Activated T-cell treated with anti-CD3 and anti-CD28 coated beads, Interleukin-2, amount 50 U/mL, for 24 hours (primary cell): ENCODE measurements around the gene PITPNC1.
A peak's percentile ranks its signal among the peaks of the same experiment; 100 is the strongest.
"Not testable (repeated sequence)": the region's sequence is repeated elsewhere in the genome, so short reads cannot be mapped to it uniquely, and the experiment has no call there.

Source experiments
- DNase-seq: peaks from one replicate; pipeline ENCODE4 v3.0.0-alpha.2; 2020
- H3K27ac Mint-ChIP-seq: 2 replicates; pipeline ENCODE4 v1.8.0; 2020; ENCODE audit warnings: mild to moderate bottlenecking, mixed read lengths
- H3K27me3 Mint-ChIP-seq: 2 replicates; pipeline ENCODE4 v1.8.0; 2020; ENCODE audit warnings: mixed read lengths
- H3K36me3 Mint-ChIP-seq: 2 replicates; pipeline ENCODE4 v1.8.0; 2020; ENCODE audit warnings: low read depth, mixed read lengths
- H3K4me1 Mint-ChIP-seq: 2 replicates; pipeline ENCODE4 v1.8.0; 2020; ENCODE audit warnings: low read depth, mixed read lengths
- H3K4me3 Mint-ChIP-seq: 2 replicates; pipeline ENCODE4 v1.8.0; 2020; ENCODE audit warnings: mild to moderate bottlenecking, moderate library complexity, mixed read lengths
- H3K9me3 Mint-ChIP-seq: 2 replicates; pipeline ENCODE4 v1.8.0; 2020; ENCODE audit warnings: mixed read lengths

The PITPNC1 gene

DNA sequence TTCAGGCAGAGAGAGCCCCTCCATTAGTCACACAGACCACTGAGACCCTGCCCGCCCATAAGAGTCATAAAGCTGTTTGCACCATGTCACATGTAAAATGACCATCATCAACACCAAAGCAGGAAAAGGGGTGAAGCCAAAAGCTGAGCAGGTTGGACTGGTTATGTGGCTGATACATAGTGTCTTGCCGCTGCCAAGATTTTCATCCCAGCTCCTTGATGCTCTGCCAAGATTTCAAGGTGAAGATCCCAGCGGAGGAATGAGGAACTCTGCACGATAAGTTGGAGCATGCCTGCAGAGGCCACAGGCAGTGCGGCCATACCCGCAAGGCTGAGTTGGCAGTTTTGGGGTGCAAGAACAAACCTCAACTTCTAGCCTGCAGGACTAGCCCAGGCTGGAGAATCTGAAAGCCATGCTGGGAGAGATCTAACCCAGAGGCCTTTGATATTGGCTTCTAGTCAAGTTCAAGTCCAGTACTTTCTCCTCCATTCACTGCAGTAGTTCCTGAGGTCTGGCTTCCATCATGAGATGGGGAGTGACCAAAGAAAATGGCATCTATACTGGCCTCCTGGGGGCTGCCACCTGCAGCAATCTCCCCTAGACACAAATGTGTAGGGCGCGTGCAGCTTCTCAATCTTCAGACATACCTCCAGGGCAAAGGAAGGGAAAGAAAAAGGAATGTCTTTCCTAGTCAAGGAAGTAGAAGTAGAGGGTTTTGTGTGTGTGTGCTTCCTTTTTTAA, 261.0 kb downstream of the PITPNC1 start:
- DNase-seq = no peak
- no peaks in the 10 kb centered on the region for H3K9me3 Mint-ChIP-seq

DNA sequence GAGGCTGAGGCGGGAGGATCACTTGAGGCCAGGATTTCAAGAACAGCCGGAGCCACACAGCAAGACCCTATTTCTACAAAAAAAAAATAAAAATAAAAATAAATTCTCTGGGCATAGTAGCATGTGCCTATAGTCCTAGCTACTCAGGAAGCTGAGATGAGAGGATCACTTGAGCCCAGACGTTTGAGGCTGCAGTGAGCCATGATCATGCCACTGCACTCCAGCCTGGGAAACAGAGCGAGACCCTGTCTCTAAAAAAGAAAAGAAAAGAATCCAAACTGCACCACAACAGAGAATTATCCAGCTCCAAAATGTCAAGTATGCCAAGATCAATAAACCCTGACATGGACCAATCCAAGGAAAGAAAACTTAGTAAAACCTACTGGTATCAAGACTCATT, 261.8 kb downstream of the PITPNC1 start:
- peak overlapping the region; percentile 53 for H3K27ac Mint-ChIP-seq
- H3K4me1 Mint-ChIP-seq = no peaks in the 10 kb centered on the region
- no peak overlapping the region for H3K4me3 Mint-ChIP-seq
- H3K36me3 Mint-ChIP-seq = peaks cover 42% of the 10 kb centered on the region
- no peaks in the 10 kb centered on the region for H3K27me3 Mint-ChIP-seq
- H3K9me3 Mint-ChIP-seq = no peaks in the 10 kb centered on the region
- DNase-seq = no peak

More for the DNA sequence above, 261.0 kb downstream of the PITPNC1 start:
- Mint-ChIP-seq H3K4me1 (no peaks in the 10 kb centered on the region), H3K36me3 (peaks cover 50% of the 10 kb centered on the region), H3K27ac (no peak overlapping the region), H3K27me3 (no peaks in the 10 kb centered on the region), H3K4me3 (no peak overlapping the region)

DNA sequence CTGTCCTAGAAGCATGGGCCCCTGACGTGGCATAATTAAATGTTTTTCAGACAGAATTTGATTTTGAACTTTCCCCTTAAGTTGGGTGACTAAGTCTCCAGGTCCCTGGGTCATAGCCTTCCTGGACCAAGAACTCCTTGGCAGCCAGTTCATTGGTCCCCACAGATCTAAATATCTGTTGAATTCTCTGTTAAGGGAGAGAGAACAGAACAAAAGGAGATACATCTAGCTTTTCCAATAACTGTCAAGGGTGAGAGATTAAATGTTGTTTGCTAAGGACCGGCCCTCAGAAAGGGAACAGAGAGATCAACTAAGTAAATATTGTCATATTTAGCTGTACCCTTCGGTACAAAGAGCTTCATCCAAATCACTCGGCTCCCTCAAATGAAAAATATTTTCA, 262.5 kb downstream of the PITPNC1 start:
- Mint-ChIP-seq H3K4me3 (no peak overlapping the region), H3K36me3 (peaks cover 38% of the 10 kb centered on the region), H3K27me3 (no peaks in the 10 kb centered on the region), H3K27ac (no peak overlapping the region), H3K9me3 (no peaks in the 10 kb centered on the region), H3K4me1 (no peaks in the 10 kb centered on the region)
- DNase-seq = no peak

DNA sequence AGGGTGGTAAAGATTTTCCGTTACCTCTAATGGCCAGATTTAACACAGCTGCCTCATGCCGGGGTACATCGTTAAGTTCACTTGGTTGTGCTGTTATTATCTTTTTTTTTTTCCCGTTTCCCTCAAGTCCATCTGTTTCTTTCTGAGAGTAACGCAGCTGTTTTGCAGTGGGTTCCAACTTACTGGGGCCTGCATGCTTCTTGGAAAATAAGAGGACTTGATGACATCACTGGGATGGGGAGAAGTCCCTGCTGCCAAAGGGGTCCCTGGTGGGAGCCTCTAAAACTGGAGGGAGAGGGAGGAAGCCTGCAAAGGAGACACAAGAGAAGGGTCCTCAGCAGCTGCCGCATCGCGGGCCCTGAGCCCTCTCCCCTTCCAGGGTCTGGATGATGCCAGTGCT, 262.9 kb downstream of the PITPNC1 start:
- Mint-ChIP-seq H3K4me1 (no peaks in the 10 kb centered on the region), H3K9me3 (no peaks in the 10 kb centered on the region), H3K27me3 (no peaks in the 10 kb centered on the region), H3K36me3 (peaks cover 38% of the 10 kb centered on the region), H3K4me3 (no peak overlapping the region), H3K27ac (no peak overlapping the region)
- no peak for DNase-seq

DNA sequence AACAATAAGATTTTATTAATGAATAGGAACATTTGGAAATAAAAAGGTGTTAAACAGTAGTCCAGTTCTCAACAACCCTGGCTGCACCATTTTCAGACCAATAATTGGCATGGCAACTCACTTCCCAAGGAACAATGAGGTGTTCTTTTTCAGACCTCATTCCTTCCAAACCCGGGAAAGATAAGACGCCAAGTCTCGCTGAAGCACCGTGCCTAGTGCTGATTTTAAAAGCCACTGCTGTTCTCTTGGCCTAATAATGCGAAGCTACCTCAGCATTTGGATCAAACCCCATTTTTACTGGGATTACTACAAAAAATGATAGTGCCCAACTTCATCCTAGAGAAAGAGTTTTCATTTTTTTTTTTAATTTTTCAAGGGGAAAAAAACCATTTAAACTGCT, 265.4 kb downstream of the PITPNC1 start:
- no peaks in the 10 kb centered on the region for H3K27me3 Mint-ChIP-seq
- H3K27ac Mint-ChIP-seq = no peak overlapping the region
- H3K4me1 Mint-ChIP-seq = peaks cover 6% of the 10 kb centered on the region
- H3K36me3 Mint-ChIP-seq = peaks cover 25% of the 10 kb centered on the region
- DNase-seq = no peak
- H3K4me3 Mint-ChIP-seq = no peak overlapping the region
- H3K9me3 Mint-ChIP-seq = no peaks in the 10 kb centered on the region

DNA sequence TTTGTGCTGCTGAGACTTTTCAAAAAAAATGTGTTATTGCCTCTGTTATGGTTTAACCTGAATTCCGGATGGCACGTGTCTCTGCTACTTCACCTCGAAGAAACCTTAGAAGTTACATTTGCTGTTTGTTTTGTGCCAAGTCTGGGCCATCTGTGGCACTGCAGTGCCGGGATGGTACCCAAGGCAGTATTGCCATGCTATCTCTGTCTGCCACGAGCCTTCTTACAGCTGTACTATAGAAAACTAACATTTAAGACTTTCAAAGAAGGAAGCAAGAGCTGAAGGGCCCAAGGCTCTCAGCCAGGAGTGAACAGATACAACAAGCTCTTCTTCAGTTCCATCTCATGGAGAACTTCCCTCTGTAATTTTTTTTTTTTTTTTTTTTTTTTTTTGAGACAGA, 267.0 kb downstream of the PITPNC1 start:
- H3K27ac Mint-ChIP-seq = no peak overlapping the region

DNA sequence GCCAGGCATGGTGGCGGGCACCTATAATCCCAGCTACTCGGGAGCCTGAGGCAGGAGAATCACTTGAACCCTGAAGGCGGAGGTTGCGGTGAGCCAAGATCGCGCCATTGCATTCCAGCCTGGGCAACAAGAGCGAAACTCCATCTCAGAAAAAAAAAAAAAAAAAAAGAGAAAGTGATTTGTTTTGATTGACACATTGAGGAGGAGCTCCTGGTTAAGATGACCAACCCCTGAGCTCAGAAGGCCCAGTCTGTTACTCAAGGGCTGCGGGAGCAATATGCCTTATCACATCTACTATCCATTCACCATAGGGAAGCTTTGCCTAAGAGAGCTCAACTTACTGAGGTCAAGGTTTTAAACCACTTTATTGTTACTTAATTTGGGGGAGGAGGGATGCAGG, 268.1 kb downstream of the PITPNC1 start:
- DNase-seq, H3K9me3 Mint-ChIP-seq, H3K4me3 Mint-ChIP-seq, H3K27me3 Mint-ChIP-seq: not testable (repeated sequence)
- H3K27ac Mint-ChIP-seq = peak overlapping the region; percentile 15
- peaks cover 12% of the 10 kb centered on the region for H3K4me1 Mint-ChIP-seq
- peaks cover 19% of the 10 kb centered on the region for H3K36me3 Mint-ChIP-seq

More for the DNA sequence above, 267.0 kb downstream of the PITPNC1 start:
- Mint-ChIP-seq H3K36me3 (peaks cover 21% of the 10 kb centered on the region), H3K4me1 (peaks cover 11% of the 10 kb centered on the region), H3K9me3 (no peaks in the 10 kb centered on the region), H3K27me3 (no peaks in the 10 kb centered on the region), H3K4me3 (no peak overlapping the region)
- no peak for DNase-seq

DNA sequence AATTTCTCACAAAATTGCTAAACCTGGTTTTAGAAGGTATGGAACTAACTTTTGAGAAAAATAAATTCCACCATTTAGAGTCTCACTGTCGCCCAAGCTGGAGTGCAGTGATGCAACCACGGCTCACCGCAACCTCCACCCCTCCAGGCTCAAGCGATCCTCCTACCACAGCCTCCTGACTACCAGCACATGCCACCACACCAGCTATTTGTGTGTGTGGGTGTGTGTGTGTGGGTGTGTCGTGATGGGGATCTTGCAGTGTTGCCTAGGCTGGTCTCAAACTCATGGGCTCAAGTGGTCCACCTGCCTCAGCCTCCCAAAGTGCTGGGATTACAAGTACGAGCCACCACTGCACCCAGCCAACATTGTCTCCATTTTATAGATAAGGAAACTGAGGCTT, 269.4 kb downstream of the PITPNC1 start:
- Mint-ChIP-seq H3K4me3 (no peak overlapping the region), H3K4me1 (peaks cover 15% of the 10 kb centered on the region), H3K9me3 (no peaks in the 10 kb centered on the region), H3K27ac (no peak overlapping the region), H3K27me3 (no peaks in the 10 kb centered on the region), H3K36me3 (peaks cover 16% of the 10 kb centered on the region)
- DNase-seq = no peak

DNA sequence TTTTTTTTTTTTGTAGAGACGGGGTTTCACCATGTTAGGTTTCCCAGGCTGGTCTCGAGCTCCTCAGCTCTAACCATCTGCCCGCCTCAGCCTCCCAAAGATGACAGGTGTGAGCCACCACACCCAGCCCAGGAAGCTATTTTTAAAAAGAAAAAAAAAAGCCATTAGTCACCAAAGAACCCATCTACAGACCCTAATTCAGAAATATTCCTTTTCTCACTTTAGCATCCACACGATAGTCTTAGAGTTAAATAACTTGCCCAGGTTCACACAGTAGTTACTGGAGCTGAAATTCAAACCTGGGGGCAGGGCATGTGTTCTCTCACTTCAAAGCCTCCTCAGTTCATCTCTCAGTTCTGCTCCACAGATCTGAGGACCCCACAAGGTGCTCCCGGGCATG, 270.4 kb downstream of the PITPNC1 start:
- no peaks in the 10 kb centered on the region for H3K9me3 Mint-ChIP-seq
- peaks cover 20% of the 10 kb centered on the region for H3K36me3 Mint-ChIP-seq
- peak overlapping the region; percentile 8 for H3K27ac Mint-ChIP-seq
- no peaks in the 10 kb centered on the region for H3K27me3 Mint-ChIP-seq
- H3K4me1 Mint-ChIP-seq = peaks cover 18% of the 10 kb centered on the region
- no peak overlapping the region for H3K4me3 Mint-ChIP-seq
- DNase-seq = no peak

DNA sequence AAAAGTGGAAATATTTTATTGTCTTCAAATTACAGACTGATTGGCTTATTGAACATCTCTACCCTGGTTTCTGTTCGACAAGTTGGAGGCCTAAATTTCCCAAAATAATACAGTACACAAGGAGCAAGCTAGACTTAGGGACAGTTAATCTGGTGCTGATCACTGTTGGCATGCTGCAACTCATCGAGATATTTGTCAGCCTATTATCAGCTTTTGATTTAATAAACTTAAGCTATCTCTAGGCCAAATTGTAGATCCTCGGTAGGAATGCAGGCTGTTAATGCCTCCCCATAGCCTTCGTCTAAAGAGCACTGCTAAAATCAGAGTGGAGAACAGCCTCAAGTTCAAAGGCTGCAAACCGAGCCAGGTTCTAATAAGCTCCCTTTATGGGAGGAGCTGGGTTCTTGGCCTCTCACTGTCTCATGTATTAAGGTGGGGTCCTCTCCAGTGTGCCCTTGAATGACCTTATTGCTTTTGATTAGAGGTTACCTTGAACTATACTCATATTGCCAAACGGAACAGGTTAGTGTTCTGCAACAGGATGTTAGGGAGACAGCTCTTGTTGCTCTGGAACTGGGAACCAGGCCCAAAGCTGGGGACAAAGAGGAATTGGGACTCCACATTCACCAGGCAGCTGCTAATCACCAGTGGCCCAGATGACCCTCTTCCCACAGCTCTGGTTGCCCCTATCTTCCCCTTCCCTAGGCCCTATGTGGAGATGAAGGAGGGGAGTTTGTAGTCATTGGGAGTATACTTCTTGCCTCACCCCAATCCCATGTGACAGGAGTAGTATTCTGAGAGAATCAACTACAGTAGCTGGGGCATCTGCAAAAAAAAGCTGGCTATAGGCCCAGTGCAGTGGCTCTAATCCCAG, 271.2 kb downstream of the PITPNC1 start:
- Mint-ChIP-seq H3K27ac (peak overlapping the region; percentile 8), H3K9me3 (no peaks in the 10 kb centered on the region), H3K36me3 (peaks cover 27% of the 10 kb centered on the region), H3K27me3 (no peaks in the 10 kb centered on the region), H3K4me1 (peaks cover 18% of the 10 kb centered on the region), H3K4me3 (no peak overlapping the region)
- DNase-seq = no peak

DNA sequence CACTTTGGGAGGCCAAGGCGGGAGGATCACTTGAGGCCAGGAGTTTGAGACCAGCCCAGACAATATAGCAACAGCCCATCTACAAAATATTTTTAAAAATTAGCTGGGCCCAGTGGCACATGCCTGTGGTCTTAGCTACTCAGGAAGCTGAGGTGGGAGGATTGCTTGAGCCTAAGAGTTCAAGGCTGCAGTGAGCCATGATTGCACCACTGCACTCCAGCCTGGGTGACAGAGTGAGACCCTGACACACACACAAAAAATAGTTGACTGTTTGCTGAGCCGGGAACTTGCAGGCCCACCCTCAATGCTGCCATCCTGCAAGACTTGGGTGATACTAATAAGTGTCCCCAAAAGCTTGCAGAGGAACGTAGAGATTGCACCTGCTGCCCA, 271.8 kb downstream of the PITPNC1 start:
- not testable (repeated sequence) for DNase-seq, H3K27me3 Mint-ChIP-seq, H3K4me3 Mint-ChIP-seq, H3K9me3 Mint-ChIP-seq
- Mint-ChIP-seq H3K36me3 (peaks cover 32% of the 10 kb centered on the region), H3K27ac (peak overlapping the region; percentile 8), H3K4me1 (peaks cover 18% of the 10 kb centered on the region)

DNA sequence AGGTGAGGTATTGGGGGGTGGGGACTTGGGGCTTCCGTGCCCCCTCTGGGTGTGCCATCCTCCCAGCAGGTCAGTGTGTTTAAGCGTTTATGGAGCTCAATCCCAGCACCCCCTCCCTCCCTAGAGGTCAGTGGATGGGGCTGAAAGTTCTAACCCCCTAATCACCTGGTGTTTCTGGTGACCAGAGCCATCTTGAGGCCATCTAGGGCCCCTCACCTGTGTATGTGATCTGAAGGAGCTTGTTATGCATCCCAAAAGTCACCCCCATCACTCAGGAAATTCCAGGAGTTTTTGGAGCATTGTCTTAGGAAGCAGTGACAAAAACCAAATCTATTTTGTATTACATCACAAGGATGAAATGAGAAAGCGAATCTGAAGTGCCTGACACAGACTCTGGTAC, 272.8 kb downstream of the PITPNC1 start:
- Mint-ChIP-seq H3K27me3 (no peaks in the 10 kb centered on the region), H3K9me3 (no peaks in the 10 kb centered on the region), H3K4me1 (peaks cover 18% of the 10 kb centered on the region), H3K36me3 (peaks cover 34% of the 10 kb centered on the region), H3K4me3 (no peak overlapping the region), H3K27ac (peak overlapping the region; percentile 64)
- no peak for DNase-seq

DNA sequence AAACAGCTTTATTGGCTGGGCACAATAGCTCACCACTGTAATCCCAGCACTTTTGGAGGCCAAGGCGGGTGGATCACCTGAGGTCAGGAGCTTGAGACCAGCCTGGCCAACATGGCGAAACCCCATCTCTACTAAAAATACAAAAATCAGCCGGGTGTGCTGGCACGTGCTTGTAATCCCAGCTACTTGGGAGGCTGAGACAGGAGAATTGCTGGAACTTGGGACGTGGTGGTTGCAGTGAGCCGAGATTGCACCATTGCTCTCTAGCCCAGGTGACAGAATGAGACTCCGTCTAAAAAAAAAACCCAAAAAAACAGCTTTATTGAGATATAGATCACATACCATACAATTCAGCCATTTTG, 274.1 kb downstream of the PITPNC1 start:
- peaks cover 34% of the 10 kb centered on the region for H3K36me3 Mint-ChIP-seq
- H3K27ac Mint-ChIP-seq = peak overlapping the region; percentile 34
- not testable (repeated sequence) for H3K9me3 Mint-ChIP-seq, DNase-seq, H3K4me3 Mint-ChIP-seq, H3K27me3 Mint-ChIP-seq
- peaks cover 20% of the 10 kb centered on the region for H3K4me1 Mint-ChIP-seq

DNA sequence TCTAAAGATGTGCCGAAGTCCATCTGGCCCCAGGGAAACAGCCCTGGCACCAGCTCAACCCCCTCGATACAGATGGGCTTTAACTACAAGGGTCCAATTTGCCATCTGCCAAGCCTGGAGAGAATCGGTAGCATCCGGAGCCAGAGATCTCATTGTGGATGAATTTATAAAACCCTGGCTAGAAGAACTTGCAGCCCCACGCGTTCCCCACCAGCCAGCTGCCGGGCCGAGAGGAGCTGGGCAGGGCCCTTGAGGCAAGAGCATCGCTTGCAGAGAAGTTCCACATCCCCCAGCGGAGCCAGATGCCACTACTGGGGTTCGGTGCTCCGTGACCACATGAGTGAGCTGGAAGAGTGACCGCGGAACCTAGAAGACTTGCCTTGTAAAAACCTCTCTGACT, 275.4 kb downstream of the PITPNC1 start:
- Mint-ChIP-seq H3K36me3 (peaks cover 43% of the 10 kb centered on the region), H3K4me1 (peaks cover 15% of the 10 kb centered on the region), H3K4me3 (no peak overlapping the region), H3K27ac (no peak overlapping the region), H3K27me3 (no peaks in the 10 kb centered on the region), H3K9me3 (peaks cover 4% of the 10 kb centered on the region)
- no peak for DNase-seq

DNA sequence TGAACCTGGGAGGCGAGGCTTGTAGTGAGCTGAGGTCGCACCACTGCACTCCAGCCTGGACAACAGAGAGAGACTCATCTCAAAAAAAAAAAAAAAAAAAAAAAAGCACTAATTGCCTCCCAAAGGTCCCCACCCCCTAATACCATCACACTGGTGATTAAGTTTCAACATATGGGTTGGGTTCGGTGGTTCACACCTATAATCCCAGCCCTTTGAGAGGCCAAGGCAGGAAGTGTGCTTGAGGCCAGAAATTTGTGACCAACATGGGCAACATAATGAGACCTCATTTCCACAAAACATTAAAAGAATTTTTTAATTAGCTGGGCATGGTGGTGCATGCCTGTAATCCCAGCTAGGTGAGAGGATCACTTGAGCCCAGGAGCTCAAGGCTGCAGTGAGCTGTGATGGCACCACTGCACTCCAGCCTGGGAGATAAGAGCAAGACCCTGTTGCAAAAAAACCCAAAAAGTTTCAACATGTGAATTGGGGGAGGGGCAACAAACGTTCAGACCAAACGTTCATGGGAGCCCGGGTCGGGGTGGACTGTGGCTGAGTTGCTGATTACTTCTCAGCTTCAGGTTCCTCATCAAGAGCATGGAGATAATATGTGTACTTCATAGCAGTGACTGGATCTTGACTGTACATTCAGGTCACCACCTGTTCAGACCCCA, 278.5 kb downstream of the PITPNC1 start:
- no peak overlapping the region for H3K27ac Mint-ChIP-seq
- H3K4me3 Mint-ChIP-seq = no peak overlapping the region
- H3K4me1 Mint-ChIP-seq = peaks cover 15% of the 10 kb centered on the region
- H3K27me3 Mint-ChIP-seq = no peaks in the 10 kb centered on the region
- no peak for DNase-seq
- H3K9me3 Mint-ChIP-seq = peaks cover 19% of the 10 kb centered on the region
- peaks cover 64% of the 10 kb centered on the region for H3K36me3 Mint-ChIP-seq
